Measurements from ENCODE around the gene SHH.

DNA sequence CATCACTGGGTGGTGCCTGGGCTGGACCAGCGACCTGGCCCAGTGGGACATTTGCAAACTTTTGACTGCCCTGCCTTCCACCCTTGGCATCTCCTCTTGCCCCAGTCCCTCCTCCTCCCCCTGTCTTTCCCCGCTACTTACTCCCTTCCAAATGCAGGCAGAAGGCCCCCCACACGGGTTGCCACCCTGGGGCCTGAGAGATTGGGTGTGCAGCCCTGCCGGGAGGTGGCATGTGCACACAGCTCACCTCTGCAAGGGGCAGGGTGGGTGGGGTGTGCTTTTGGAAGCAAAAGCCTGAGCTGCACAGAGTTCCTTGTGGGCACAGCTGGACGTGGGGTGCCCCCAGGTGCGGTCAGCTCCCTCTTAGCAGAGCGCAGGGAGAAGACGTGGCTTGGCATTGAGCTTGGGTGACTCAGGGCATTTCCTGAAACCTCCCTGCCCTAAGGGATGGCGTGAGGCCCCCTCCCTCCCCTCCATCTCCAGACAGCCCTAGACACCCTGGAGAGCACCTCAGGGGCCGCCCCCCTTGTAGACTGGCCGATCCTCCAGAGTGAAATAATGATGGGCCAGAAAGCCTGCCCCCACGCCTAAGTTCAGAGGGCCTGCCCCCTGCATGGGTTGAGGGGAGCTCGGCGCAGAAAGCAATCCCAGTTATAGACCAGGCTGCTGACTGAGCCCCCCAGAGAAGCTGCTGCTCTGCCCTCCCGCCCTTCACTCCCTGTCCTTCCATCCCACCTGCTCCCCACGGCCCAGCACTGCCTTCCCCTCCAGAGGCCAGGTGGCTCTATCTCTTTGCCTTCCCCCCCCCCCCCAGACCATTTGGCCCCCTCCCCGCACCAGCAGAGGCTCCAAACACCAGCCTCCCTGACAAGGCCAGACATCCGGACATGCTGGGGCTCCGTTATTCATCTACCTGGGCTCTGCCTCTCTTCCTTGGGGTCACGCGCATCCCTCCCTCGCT, 2.3 kb upstream of the SHH start:
- no peak for TF ChIP-seq SSRP1 (CRISPR knock-in tag; IDR thresholded peaks at IDR 0.05)
- TF ChIP-seq SRF (IDR thresholded peaks at IDR 0.05; ENCODE audit: low read depth, low read length): no peak
- no peak for TF ChIP-seq TBP (CRISPR knock-in tag; IDR thresholded peaks at IDR 0.05)
- TF ChIP-seq TCF7L2 (IDR thresholded peaks at IDR 0.05; ENCODE audit: low read depth, low read length): no peak
- TF ChIP-seq RNF2 (conservative IDR thresholded peaks at IDR 0.05; ENCODE audit: low read depth): no peak
- TF ChIP-seq KAT2B (IDR thresholded peaks at IDR 0.05; ENCODE audit: borderline replicate concordance, low read depth, low read length): no peak
- TF ChIP-seq, protein P1, sequence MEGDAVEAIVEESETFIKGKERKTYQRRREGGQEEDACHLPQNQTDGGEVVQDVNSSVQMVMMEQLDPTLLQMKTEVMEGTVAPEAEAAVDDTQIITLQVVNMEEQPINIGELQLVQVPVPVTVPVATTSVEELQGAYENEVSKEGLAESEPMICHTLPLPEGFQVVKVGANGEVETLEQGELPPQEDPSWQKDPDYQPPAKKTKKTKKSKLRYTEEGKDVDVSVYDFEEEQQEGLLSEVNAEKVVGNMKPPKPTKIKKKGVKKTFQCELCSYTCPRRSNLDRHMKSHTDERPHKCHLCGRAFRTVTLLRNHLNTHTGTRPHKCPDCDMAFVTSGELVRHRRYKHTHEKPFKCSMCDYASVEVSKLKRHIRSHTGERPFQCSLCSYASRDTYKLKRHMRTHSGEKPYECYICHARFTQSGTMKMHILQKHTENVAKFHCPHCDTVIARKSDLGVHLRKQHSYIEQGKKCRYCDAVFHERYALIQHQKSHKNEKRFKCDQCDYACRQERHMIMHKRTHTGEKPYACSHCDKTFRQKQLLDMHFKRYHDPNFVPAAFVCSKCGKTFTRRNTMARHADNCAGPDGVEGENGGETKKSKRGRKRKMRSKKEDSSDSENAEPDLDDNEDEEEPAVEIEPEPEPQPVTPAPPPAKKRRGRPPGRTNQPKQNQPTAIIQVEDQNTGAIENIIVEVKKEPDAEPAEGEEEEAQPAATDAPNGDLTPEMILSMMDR (CRISPR knock-in tag; IDR thresholded peaks at IDR 0.05): no peak

All from HepG2 (cell line).